MM.1S (cell line): ENCODE data around the gene NOS2.

Experiments
- EZH2 ChIP-seq: fragments of 300-600 bp; sonication (generic); optimal IDR thresholded peaks from 2 replicates; pipeline ENCODE3; 2017; ENCODE audit warnings: low read depth, mild to moderate bottlenecking, antibody characterized with exemption, low read length, mixed read lengths
- EZH2phosphoT487 ChIP-seq: fragments of 300-600 bp; sonication (generic); IDR thresholded peaks from 2 replicates; pipeline ENCODE4 v1.6.1; 2018; ENCODE audit warnings: antibody characterized with exemption, low read length
- TF ChIP-seq, protein P1 (sequence below): fragments of 300-600 bp; sonication (generic); IDR thresholded peaks from 2 replicates; pipeline ENCODE4 v1.5.1; 2016; ENCODE audit warnings: antibody characterized with exemption, low read length, mixed read lengths

- TF ChIP-seq, protein P1, sequence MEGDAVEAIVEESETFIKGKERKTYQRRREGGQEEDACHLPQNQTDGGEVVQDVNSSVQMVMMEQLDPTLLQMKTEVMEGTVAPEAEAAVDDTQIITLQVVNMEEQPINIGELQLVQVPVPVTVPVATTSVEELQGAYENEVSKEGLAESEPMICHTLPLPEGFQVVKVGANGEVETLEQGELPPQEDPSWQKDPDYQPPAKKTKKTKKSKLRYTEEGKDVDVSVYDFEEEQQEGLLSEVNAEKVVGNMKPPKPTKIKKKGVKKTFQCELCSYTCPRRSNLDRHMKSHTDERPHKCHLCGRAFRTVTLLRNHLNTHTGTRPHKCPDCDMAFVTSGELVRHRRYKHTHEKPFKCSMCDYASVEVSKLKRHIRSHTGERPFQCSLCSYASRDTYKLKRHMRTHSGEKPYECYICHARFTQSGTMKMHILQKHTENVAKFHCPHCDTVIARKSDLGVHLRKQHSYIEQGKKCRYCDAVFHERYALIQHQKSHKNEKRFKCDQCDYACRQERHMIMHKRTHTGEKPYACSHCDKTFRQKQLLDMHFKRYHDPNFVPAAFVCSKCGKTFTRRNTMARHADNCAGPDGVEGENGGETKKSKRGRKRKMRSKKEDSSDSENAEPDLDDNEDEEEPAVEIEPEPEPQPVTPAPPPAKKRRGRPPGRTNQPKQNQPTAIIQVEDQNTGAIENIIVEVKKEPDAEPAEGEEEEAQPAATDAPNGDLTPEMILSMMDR = no peak
- TF ChIP-seq EZH2 (no peak), EZH2phosphoT487 (no peak)
Measured at GRCh38 chr17:27798376-27798775, 2.0 kb downstream of the NOS2 start.
